Stimulated activated effector memory CD8-positive, alpha-beta T cell treated with anti-CD3 and anti-CD28 coated beads, Interleukin-12 subunit alpha, Interleukin-12 subunit beta, amount 100 ng/mL, for 72 hours (primary cell): Measurements from ENCODE around the gene OR2B3.
A peak's percentile ranks its signal among the peaks of the same experiment; 100 is the strongest.
"Not testable (repeated sequence)": the region's sequence is repeated elsewhere in the genome, so short reads cannot be mapped to it uniquely, and the experiment has no call there.

Experiments
- ATAC-seq: fragments of 150-1000 bp; cut with Tn5 transposase; 2 replicates; pipeline ENCODE4 v1.10.0; 2021
- DNase-seq, 2 donors: peaks; one replicate each; pipeline ENCODE4 v3.0.0; 2021 to 2022; ENCODE audit warnings: low spot score in 2 of 2
- H3K27ac Mint-ChIP-seq: one replicate; pipeline ENCODE4 v1.8.0; 2022; ENCODE audit warnings: mild to moderate bottlenecking, mixed read lengths
- H3K36me3 Mint-ChIP-seq: one replicate; pipeline ENCODE4 v1.8.0; 2022; ENCODE audit warnings: mild to moderate bottlenecking, mixed read lengths
- H3K4me1 Mint-ChIP-seq: one replicate; pipeline ENCODE4 v1.8.0; 2022; ENCODE audit warnings: mixed read lengths
- H3K4me3 Mint-ChIP-seq: one replicate; pipeline ENCODE4 v1.8.0; 2022; ENCODE audit warnings: mild to moderate bottlenecking, mixed read lengths
- H3K9me3 Mint-ChIP-seq: one replicate; pipeline ENCODE4 v1.8.0; 2022; ENCODE audit warnings: mixed read lengths

OR2B3 gene, protein sequence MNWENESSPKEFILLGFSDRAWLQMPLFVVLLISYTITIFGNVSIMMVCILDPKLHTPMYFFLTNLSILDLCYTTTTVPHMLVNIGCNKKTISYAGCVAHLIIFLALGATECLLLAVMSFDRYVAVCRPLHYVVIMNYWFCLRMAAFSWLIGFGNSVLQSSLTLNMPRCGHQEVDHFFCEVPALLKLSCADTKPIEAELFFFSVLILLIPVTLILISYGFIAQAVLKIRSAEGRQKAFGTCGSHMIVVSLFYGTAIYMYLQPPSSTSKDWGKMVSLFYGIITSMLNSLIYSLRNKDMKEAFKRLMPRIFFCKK

DNA sequence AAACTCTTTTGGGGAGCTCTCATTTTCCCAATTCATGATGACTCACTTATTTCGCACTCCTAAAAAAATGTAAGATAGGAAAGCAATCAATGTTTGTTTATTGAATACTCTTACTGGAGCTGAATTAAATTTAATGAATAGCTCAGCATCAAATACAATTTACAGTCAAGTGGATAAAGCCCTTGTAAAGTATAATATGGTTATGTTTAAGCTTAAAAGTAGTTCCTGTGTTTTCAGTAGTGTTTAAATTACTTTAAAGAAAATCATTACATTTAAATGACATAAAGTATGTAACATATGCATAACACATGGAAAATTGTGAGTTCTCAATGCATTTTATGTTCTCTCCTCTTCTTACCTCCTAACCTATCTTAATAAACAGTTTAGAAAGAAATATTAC lies at the start of gene OR2B3:
Gene OR2B3 (minus strand): TSS at position 101 of the 400 bp plus-strand sequence. CDS start 65 bp downstream, at position 36.
- no peaks in the 10 kb centered on the region for H3K9me3 Mint-ChIP-seq
- no peak within 1 kb of the TSS for H3K4me3 Mint-ChIP-seq
- no peaks in the 10 kb centered on the region for H3K36me3 Mint-ChIP-seq
- no peaks in the 10 kb centered on the region for H3K4me1 Mint-ChIP-seq
- no peak for ATAC-seq
- DNase-seq, result no peak
- no peak within 1 kb of the TSS for H3K27ac Mint-ChIP-seq

DNA sequence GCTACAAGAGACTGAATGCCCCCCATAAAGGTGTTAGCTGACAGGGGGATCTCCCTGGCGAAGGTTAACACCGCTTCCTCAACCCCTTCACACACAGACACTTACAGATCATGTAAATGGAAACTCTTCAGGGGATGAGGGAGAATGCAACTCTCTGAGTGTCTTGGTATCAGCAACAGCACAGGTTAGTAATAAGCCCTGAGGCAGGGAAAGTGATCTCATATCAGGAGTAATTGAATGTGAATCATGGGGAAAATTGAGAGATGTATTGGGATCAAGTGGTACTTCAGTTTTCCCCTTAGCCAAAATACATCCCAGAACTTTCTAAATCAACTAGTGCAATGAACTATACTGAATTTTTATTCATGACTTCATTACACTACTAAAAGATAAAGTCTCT lies 44.6 kb upstream of the OR2B3 start:
- Mint-ChIP-seq H3K4me3 (no peak overlapping the region), H3K9me3 (no peaks in the 10 kb centered on the region), H3K4me1 (no peaks in the 10 kb centered on the region), H3K27ac (no peak overlapping the region), H3K36me3 (no peaks in the 10 kb centered on the region)
- ATAC-seq (no peak), DNase-seq (no peak)

DNA sequence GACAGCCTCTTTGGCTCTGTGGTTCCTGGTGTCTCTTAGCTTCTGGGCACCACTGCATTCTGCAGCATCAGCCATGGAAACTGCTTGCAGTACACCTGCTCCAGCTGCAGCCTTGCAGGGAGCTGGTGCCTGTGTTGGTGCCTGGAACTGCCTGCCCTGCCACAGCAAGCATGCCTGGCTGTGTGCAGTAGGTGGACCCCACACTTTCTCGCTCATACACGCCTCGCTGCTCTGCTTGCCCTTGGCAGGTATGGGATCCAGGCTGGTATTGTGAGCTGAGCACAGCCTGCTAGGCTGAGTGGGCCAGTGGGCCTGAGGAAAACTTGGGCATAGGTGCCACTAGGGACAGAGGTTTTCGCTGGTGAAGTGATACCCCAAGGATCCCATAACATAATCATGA lies 43.5 kb upstream of the OR2B3 start:
- Mint-ChIP-seq H3K4me1 (no peaks in the 10 kb centered on the region), H3K9me3 (no peaks in the 10 kb centered on the region), H3K36me3 (no peaks in the 10 kb centered on the region), H3K4me3 (no peak overlapping the region), H3K27ac (no peak overlapping the region)
- ATAC-seq (peak; percentile 31), DNase-seq (no peak)

DNA sequence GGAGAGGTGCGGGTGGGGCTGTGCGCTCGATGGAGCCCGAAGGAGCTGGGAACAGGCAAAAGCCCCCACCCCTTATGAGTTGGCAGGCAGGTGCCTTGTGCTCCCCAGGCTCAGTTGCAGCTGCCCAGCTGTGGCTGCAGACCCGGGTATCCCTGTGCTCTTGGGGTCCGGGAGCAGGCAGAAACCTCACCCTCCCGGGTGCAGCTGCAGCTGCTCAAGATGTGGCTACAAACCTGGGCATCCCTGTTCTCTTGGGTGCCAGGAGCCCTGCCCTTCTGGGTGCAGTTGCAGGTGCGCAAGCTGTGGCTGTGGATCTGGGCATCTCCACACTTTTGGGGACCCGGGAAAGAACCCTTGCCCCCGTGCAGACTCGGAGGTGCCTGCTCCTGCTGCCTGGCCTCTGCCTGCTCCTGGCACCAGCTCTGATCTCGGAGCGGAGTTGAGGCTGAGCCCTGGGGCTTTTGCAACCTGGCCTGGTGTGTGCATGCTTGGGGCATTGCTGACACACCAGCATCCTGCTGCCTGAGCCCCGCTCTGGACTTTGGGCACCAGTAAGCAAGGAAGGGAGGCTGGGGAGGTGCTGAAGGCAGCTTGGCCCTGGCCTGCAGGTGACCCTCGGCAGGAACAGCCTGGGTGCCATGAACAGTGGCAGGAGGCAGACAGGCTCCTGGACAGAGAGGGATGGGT lies 42.4 kb upstream of the OR2B3 start:
- Mint-ChIP-seq H3K9me3 (no peaks in the 10 kb centered on the region), H3K4me3 (no peak overlapping the region), H3K4me1 (no peaks in the 10 kb centered on the region), H3K36me3 (no peaks in the 10 kb centered on the region), H3K27ac (no peak overlapping the region)
- ATAC-seq, result peak; percentile 28
- DNase-seq, result no peak

DNA sequence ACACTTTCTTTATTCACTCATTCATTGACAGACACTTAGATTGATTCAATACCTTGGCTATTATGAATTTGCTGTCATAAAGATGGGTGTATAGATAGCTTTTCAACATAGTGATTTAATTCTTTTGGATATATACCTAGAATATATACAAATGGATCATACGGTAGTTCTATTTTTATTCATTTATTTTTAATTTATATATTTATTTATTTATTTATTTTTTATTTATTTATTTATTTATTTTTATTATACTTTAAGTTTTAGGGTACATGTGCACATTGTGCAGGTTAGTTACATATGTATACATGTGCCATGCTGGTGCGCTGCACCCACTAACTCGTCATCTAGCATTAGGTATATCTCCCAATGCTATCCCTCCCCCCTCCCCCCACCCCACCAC lies 27.9 kb upstream of the OR2B3 start:
- H3K36me3 Mint-ChIP-seq, H3K4me3 Mint-ChIP-seq, H3K4me1 Mint-ChIP-seq, ATAC-seq, H3K9me3 Mint-ChIP-seq, H3K27ac Mint-ChIP-seq, DNase-seq: not testable (repeated sequence)

DNA sequence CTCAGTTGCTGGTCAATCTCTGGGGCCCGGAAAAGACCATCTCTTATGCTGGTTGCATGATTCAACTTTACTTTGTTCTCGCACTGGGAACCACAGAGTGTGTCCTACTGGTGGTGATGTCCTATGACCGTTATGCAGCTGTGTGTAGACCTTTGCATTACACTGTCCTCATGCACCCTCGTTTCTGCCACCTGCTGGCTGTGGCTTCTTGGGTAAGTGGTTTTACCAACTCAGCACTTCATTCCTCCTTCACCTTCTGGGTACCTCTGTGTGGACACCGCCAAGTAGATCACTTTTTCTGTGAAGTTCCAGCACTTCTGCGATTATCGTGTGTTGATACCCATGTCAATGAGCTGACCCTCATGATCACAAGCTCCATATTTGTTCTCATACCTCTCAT lies 25.0 kb upstream of the OR2B3 start:
- ATAC-seq (peak; percentile 19), DNase-seq (no peak)
- no peaks in the 10 kb centered on the region for H3K4me1 Mint-ChIP-seq
- H3K4me3 Mint-ChIP-seq, result no peak overlapping the region
- no peaks in the 10 kb centered on the region for H3K36me3 Mint-ChIP-seq
- H3K27ac Mint-ChIP-seq, result no peak overlapping the region
- H3K9me3 Mint-ChIP-seq, result no peaks in the 10 kb centered on the region

DNA sequence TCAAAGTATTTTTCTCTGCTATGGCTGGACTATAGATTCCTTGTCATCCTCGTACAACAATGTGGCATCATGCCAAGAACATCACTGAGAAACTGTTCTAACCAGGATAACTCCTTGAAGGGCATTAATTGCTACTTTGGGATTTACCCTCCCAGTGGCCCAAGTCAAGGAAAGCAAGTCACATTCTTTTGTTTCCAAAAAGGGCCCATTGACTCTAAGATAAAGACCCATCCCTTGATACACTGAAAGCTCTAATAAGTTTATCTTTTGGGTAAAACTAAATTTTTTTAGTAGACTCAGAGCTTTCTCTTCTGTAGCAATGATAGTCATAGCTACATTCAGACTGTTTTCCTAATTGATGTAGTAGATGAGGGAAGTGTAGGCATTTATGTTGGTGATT lies 20.6 kb upstream of the OR2B3 start, which contains the start of gene OR2J3:
Gene OR2J3 (plus strand): TSS at position 301 of the 400 bp plus-strand sequence. CDS start 3,833 bp downstream, outside the sequence.
- ATAC-seq (no peak), DNase-seq (no peak)
- Mint-ChIP-seq H3K4me3 (no peak within 1 kb of the TSS), H3K9me3 (no peaks in the 10 kb centered on the region), H3K27ac (no peak within 1 kb of the TSS), H3K4me1 (no peaks in the 10 kb centered on the region), H3K36me3 (no peaks in the 10 kb centered on the region)

DNA sequence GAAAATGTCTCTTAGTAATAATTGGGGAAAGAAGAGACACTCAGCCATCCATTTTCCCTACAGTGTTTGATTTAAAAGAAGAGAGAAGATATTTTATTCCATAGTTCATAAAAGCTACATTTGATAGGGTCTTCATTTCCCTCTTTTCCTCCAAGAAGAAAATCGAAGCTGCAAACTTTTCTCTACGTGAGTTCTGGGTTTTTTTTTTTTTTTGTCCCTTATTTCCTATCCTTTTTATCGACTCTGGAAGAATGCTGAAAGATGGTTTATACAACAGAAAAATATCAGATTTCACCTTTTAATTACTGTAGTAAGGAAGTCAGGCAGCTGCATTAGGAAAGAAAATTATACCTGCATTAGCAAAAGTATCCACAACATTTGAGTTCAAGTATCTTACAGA lies 12.1 kb upstream of the OR2B3 start, which contains the start of gene OR2J1:
Gene OR2J1 (plus strand): TSS at position 301 of the 400 bp plus-strand sequence. CDS start 1,453 bp downstream, outside the sequence.
- Mint-ChIP-seq H3K4me1 (no peaks in the 10 kb centered on the region), H3K4me3 (no peak within 1 kb of the TSS), H3K27ac (no peak within 1 kb of the TSS), H3K9me3 (no peaks in the 10 kb centered on the region), H3K36me3 (no peaks in the 10 kb centered on the region)
- ATAC-seq, result no peak
- no peak for DNase-seq

DNA sequence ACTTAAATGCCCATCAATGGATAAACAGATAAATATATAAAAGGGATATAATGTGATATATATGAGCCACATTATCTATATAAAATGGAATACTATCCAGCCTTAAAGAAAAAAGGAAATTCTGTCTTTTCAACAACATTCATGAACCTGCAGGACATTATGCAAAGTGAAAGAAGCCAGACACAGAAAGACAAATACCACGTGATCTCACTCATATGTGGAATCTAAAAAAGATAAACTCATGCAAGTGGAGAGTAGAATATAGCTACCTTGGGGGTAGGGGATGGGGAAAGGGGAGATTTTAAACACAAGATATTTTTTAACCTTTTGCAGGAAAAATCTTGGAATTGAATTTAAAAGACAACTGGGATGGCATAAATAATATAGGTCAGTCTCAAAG lies 10.7 kb upstream of the OR2B3 start:
- no peak overlapping the region for H3K27ac Mint-ChIP-seq
- H3K36me3 Mint-ChIP-seq, result no peaks in the 10 kb centered on the region
- ATAC-seq (no peak), DNase-seq (no peak)
- H3K4me3 Mint-ChIP-seq, result no peak overlapping the region
- H3K4me1 Mint-ChIP-seq, result no peaks in the 10 kb centered on the region
- H3K9me3 Mint-ChIP-seq, result no peaks in the 10 kb centered on the region

DNA sequence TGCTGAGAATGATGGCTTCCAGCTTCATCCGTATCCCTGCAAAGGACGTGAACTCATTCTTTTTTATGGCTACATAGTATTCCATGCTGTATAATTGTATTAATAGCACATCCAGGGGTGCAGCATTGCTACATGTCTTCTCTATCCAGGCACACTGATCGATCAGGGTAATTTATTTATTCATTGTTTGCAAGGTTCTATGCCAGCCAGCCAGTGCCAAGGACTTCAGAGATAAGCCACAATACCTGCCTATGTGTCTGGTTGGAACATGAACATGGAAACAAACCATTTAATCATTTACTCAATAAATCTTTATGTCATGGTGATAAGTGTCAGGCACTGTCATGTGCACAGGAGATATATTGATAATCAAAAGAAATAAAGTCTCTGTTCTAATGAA lies 5.8 kb upstream of the OR2B3 start:
- Mint-ChIP-seq H3K4me3 (no peak overlapping the region), H3K4me1 (no peaks in the 10 kb centered on the region), H3K9me3 (no peaks in the 10 kb centered on the region), H3K36me3 (no peaks in the 10 kb centered on the region), H3K27ac (no peak overlapping the region)
- ATAC-seq (no peak), DNase-seq (no peak)

DNA sequence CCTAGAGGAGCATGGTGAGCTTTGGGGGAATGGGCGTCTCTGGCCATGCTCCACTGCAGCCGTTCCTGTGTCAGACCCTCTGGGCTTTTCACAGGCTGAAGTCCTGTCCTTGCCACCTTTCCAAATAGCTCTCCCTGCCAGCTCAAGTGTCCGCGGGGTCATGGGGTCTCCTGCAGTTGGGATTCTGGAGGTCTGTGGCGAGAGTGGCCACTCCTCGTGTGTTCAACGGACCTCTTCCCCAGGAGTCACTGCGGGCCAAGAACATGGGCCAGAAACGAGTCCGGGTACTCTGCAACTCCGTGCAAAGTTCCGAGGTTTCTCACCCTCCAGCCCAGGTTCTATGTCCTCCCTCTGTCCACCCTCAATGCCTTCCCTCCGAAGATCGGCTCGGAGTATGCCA lies 4.7 kb downstream of the OR2B3 start:
- no peak for ATAC-seq

DNA sequence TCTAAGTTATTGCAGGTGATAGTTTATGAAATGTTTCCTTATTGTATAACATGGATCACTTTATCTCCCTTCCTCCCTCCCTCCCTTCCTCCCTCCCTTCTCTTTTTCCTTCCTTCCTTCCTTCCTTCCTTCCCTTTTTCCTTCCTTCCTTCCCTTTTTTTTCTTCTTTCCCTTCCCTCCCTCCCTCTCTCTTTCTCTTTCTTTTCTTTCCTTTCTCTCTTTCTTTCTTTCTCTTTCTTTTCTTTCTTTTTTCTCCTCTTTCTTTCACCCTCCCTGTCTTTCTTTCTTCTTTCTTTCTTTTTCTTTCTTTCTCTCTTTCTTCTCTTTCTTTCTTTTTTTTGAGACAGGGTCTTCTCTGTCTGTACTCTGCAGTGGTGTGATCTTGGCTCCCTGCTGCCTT lies 5.8 kb downstream of the OR2B3 start:
- Mint-ChIP-seq H3K4me1 (no peaks in the 10 kb centered on the region), H3K9me3 (no peaks in the 10 kb centered on the region), H3K36me3 (no peaks in the 10 kb centered on the region), H3K27ac (no peak overlapping the region), H3K4me3 (no peak overlapping the region)
- ATAC-seq (no peak), DNase-seq (no peak)

More for the DNA sequence above, 4.7 kb downstream of the OR2B3 start:
- no peak overlapping the region for H3K27ac Mint-ChIP-seq
- H3K4me1 Mint-ChIP-seq, result no peaks in the 10 kb centered on the region
- H3K9me3 Mint-ChIP-seq, result no peaks in the 10 kb centered on the region
- H3K4me3 Mint-ChIP-seq, result no peak overlapping the region
- DNase-seq, result no peak
- H3K36me3 Mint-ChIP-seq, result no peaks in the 10 kb centered on the region

DNA sequence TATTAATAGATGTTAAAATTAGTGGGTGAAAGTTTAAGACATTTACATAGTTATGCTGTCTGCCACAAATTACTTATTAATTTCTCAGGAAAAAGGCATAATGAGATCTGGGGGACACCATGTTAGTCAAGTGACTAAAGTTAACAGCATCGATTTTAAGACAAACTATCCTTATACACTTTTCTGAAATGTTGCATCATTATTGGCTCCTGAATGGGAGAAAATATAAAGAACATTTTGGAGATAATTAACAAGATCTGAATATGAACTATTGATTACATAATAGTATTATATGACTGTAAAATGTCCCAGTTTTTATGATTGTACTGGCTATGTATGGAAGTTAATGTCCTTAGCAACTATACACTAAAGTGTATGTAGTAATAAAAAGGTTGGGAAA lies 7.9 kb downstream of the OR2B3 start:
- Mint-ChIP-seq H3K27ac (no peak overlapping the region), H3K9me3 (no peaks in the 10 kb centered on the region), H3K36me3 (no peaks in the 10 kb centered on the region), H3K4me3 (no peak overlapping the region), H3K4me1 (no peaks in the 10 kb centered on the region)
- no peak for ATAC-seq
- no peak for DNase-seq

DNA sequence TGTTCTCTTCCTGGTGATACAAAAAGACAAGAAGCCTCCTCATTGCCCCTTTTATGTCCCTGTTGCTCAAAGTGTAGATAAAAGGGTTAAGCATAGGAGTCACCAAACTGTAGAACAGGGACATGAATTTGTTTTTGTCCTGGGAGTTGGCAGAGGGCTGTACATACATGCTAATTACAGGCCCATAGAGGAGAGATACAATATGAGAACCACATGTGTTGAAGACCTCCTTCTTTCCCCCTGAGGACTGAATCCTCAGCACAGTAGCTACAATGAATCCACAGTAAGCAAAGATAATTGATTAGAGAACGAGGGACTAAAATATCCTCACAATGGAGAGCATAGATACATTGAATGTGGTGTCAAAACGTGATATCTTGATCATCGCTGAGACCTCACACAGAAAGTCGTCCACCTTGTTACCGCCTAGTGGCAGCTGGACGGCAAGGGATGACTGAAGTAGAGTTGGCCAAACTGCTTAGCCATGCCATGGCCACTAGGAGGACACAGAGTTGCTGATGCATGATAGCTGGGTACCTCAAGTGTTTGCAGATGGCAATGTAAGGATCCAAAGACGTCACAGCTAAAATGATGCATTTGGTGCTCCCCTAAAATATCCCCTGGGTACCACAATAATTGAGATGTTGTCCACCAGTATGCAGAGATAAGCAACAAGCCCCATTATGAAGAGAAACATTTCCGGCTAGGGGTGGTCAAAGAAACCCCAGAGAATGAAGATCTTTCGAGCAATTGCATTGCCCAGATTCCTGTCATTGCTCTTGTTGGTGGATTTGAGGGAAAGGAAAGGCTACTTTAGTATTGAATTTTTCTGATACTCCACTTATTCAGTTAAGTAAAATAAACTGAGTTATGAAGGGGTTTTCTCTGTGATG lies 15.0 kb downstream of the OR2B3 start:
- H3K4me3 Mint-ChIP-seq, result no peak overlapping the region
- no peaks in the 10 kb centered on the region for H3K36me3 Mint-ChIP-seq
- H3K27ac Mint-ChIP-seq, result no peak overlapping the region
- no peak for DNase-seq
- H3K4me1 Mint-ChIP-seq, result no peaks in the 10 kb centered on the region
- ATAC-seq, result peak; percentile 51
- H3K9me3 Mint-ChIP-seq, result no peaks in the 10 kb centered on the region

DNA sequence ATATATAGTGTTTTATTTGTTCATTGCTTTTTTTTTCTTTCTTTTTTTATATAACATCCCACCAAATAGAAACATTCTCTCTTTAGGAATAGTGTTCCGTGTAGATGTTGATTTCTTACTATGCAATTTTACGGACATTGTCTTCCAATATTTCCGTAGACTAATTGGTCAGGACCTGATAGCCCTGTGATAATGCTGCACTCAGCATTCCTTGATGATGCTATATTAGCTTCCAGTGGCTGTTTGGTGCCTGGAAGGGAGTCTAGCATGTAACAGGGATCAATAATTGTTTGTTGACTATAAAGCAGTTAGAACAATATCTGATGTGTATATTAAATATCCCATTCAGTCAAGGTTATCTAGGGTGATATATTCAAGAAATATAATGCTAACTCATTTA lies 35.4 kb downstream of the OR2B3 start:
- no peak overlapping the region for H3K4me3 Mint-ChIP-seq
- ATAC-seq (no peak), DNase-seq (no peak)
- no peaks in the 10 kb centered on the region for H3K9me3 Mint-ChIP-seq
- H3K4me1 Mint-ChIP-seq, result no peaks in the 10 kb centered on the region
- H3K36me3 Mint-ChIP-seq, result no peaks in the 10 kb centered on the region
- H3K27ac Mint-ChIP-seq, result no peak overlapping the region
